Body of pancreas (tissue), 4 donors: ENCODE data around the gene OSBPL1A. TPM values are rescaled to one million over a fixed set of nuclear protein-coding genes. Genes with fewer than 3 reads are reported as not detected.

ENCODE experiments used
- ATAC-seq: fragments of 150-250 bp; one replicate; pipeline ENCODE4 v1.9.1; 2016
- DNase-seq, 4 donors: peaks; one replicate each; pipeline ENCODE4 v3.0.0-alpha.2; 2019
- H3K27ac ChIP-seq, 4 donors: fragments of 200-600 bp; sonication (generic); 1 replicate in 3 of 4; 2 replicates in 1 of 4; pipeline versions ENCODE4 v1.5.1 to v1.6.1; 2016 to 2019; ENCODE audit warnings: mild to moderate bottlenecking in 1 of 4, mixed read lengths in 1 of 4, moderate library complexity in 1 of 4
- H3K27me3 ChIP-seq, 2 donors: fragments of 200-600 bp; sonication (generic); one replicate each; pipeline ENCODE4 v1.6.0; 2016; ENCODE audit warnings: mild to moderate bottlenecking in 1 of 2
- H3K36me3 ChIP-seq, 2 donors: fragments of 200-600 bp; sonication (generic); replicated peaks in 1 of 2; 2 replicates each; pipeline ENCODE4 v1.5.1; 2016; ENCODE audit warnings: low read depth in 2 of 2; ENCODE audit not compliant: insufficient read depth in 1 of 2
- H3K4me1 ChIP-seq: fragments of 200-600 bp; sonication (generic); one replicate; pipeline ENCODE4 v1.6.0; 2016
- H3K4me3 ChIP-seq, 2 donors: fragments of 200-600 bp; sonication (generic); 1 replicate in 1 of 2; 2 replicates in 1 of 2; pipeline ENCODE4 v1.5.1; 2016 to 2019
- H3K9me3 ChIP-seq, 3 donors: fragments of 200-600 bp; sonication (generic); 1 replicate in 2 of 3; 2 replicates in 1 of 3; pipeline ENCODE4 v1.5.1; 2016
- CTCF ChIP-seq, 7 experiments: fragments of 450-650 bp in 4 of 7; fragments of 200-600 bp in 3 of 7; sonication (generic) in 3 of 7; IDR thresholded peaks; one replicate each; pipeline ENCODE4 v1.5.1; 2016 to 2019; ENCODE audit warnings: antibody characterized with exemption in 7 of 7
- POLR2A ChIP-seq, 3 donors: fragments of 450-650 bp; IDR thresholded peaks; one replicate each; pipeline ENCODE4 v1.6.1; 2016; ENCODE audit warnings: antibody characterized with exemption in 3 of 3, mild to moderate bottlenecking in 2 of 3
- WGBS, 2 donors: methylation state at CpG; one replicate each; pipeline ENCODE4 v1.1.5; 2017; 5-methylcytosine and 5-hydroxymethylcytosine counted together
- intact Hi-C: fragments of 100-400 bp; cut with DNase I; formaldehyde crosslinking; loops from one replicate; pipeline ENCODE4 v1.15.1; 2023
- total RNA-seq, 2 donors: library from RNA; depleted of rRNA; stranded (reverse); fragments of >200 nt; gene quantifications; one replicate each; pipeline ENCODE4 v1.1.0, GENCODE V29; 2016

The OSBPL1A gene
- total RNA-seq, 2 donors from 2014 or later = 20.5 to 78.4 TPM

GRCh38 chr18:24268784-24269550 lies 128.7 kb downstream of the OSBPL1A start:
- 82 to 84% methylated on average over 10 of the region's 10 CpGs for WGBS, 2 donors

DNA sequence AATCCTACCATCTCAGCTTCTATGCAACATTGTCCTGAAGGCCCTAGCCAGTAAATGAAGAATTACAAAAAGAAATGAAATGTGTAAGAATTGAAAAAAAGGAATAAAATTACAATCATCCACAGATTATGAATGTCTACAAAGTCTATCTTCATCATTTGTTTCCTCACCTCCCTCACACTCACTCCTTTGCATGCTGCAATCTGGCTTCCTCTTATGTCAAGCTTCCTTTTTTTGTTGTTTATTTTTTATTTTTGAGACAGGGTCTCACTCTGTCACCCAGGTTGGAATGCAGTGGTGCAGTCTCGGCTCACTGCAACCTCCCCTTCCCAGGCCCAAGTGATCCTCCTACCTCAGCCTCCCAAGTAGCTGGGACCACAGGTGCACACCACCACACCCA lies 129.7 kb downstream of the OSBPL1A start:
- WGBS, 2 donors = 63 to 89% methylated on average over 1 of the region's 1 CpG
- peaks cover 7% of the 10 kb centered on the region for H3K4me1 ChIP-seq
- H3K9me3 ChIP-seq = no peaks in the 10 kb centered on the region
- TF ChIP-seq POLR2A (IDR thresholded peaks at IDR 0.05) (no peak), CTCF (IDR thresholded peaks at IDR 0.05) (no peak)
- no peaks in the 10 kb centered on the region for H3K36me3 ChIP-seq
- intact Hi-C loops = no loop called here
- no peaks in the 10 kb centered on the region for H3K27me3 ChIP-seq
- H3K27ac ChIP-seq = no peak overlapping the region
- H3K4me3 ChIP-seq = no peak overlapping the region
- no peak for DNase-seq
- ATAC-seq = no peak

More at GRCh38 chr18:24268784-24269550, 128.7 kb downstream of the OSBPL1A start:
- Histone ChIP-seq H3K36me3 (no peaks in the 10 kb centered on the region), H3K9me3 (no peaks in the 10 kb centered on the region), H3K4me3 (no peak overlapping the region), H3K27me3 (no peaks in the 10 kb centered on the region), H3K27ac (no peak overlapping the region), H3K4me1 (peaks cover 11% of the 10 kb centered on the region)
- no peak for DNase-seq
- no peak for ATAC-seq
- intact Hi-C loops = no loop called here
- TF ChIP-seq CTCF (IDR thresholded peaks at IDR 0.05) (no peak), POLR2A (IDR thresholded peaks at IDR 0.05) (no peak)

- H3K27ac ChIP-seq = no peak overlapping the region
- H3K4me3 ChIP-seq = no peak overlapping the region
- H3K4me1 ChIP-seq = peaks cover 7% of the 10 kb centered on the region
- no peaks in the 10 kb centered on the region for H3K27me3 ChIP-seq
- 50 to 91% methylated on average over 1 of the region's 1 CpG for WGBS, 2 donors
- intact Hi-C loops = no loop called here
- TF ChIP-seq POLR2A (IDR thresholded peaks at IDR 0.05) (no peak), CTCF (IDR thresholded peaks at IDR 0.05) (no peak)
- no peaks in the 10 kb centered on the region for H3K36me3 ChIP-seq
- DNase-seq (no peak), ATAC-seq (no peak)
- H3K9me3 ChIP-seq = no peaks in the 10 kb centered on the region
These were observed 131.5 kb downstream of the OSBPL1A start for GRCh38 chr18:24266131-24266530.

DNA sequence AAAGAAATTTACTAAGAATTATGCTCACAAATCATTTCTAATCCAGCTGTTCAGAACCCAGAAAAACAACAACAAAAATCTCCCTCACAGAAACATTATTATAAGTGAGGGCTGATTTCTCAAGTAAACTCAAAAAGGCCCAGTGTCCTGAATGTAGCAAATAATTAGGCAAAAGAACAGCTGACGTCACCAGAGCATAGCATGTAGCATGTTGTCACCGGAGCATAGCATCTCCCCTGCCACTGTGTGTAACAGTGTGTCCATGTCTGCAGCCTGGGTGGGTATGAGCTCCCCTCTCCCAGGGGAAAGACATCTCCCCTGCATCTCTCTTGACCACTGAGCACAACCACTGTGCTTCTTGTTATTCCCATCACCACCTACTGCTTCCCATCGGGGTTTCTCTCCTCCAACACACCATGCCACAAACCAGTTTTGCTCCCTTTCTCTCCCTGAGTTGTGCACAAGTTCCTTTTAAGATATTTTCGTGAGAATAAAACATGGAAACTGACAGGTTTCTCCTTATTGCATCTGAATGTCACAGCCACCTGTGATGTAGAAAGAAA lies 132.0 kb downstream of the OSBPL1A start:
- H3K4me3 ChIP-seq = no peak overlapping the region
- TF ChIP-seq POLR2A (IDR thresholded peaks at IDR 0.05) (no peak), CTCF (IDR thresholded peaks at IDR 0.05) (no peak)
- WGBS, 2 donors = 84 to 87% methylated on average over 4 of the region's 4 CpGs
- peaks cover 6% of the 10 kb centered on the region for H3K4me1 ChIP-seq
- intact Hi-C loops = no loop called here
- H3K9me3 ChIP-seq = no peaks in the 10 kb centered on the region
- ATAC-seq (no peak), DNase-seq (no peak)
- no peaks in the 10 kb centered on the region for H3K36me3 ChIP-seq
- no peaks in the 10 kb centered on the region for H3K27me3 ChIP-seq
- no peak overlapping the region for H3K27ac ChIP-seq

DNA sequence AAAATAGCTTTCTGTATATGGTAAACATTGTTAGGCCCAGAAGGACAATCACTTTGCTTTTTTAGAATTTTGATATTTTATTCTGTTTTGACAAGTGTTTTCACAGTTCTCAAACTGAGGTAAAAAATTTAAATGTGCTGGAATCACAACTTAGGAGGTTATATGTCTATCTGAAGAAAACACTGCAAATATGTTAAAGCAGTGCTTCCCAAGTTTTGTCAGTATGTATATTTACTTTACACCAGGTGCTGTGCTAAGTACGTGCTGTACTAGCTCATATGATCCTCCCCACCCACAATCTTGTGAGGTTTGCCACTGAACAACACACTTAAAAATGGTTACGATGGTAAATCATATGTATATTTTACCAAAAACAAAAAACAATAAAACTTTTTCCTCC lies 134.6 kb downstream of the OSBPL1A start:
- intact Hi-C loops = no loop called here
- WGBS, 2 donors = 47 to 75% methylated on average over 2 of the region's 2 CpGs
- Histone ChIP-seq H3K27ac (no peak overlapping the region), H3K4me1 (no peaks in the 10 kb centered on the region), H3K4me3 (no peak overlapping the region), H3K9me3 (no peaks in the 10 kb centered on the region), H3K36me3 (no peaks in the 10 kb centered on the region), H3K27me3 (no peaks in the 10 kb centered on the region)
- ATAC-seq (no peak), DNase-seq (no peak)
- TF ChIP-seq POLR2A (IDR thresholded peaks at IDR 0.05) (no peak), CTCF (IDR thresholded peaks at IDR 0.05) (no peak)
